Measurements from ENCODE around the gene CCL18.
"Not testable (repeated sequence)": the region's sequence is repeated elsewhere in the genome, so short reads cannot be mapped to it uniquely, and the experiment has no call there.

DNA sequence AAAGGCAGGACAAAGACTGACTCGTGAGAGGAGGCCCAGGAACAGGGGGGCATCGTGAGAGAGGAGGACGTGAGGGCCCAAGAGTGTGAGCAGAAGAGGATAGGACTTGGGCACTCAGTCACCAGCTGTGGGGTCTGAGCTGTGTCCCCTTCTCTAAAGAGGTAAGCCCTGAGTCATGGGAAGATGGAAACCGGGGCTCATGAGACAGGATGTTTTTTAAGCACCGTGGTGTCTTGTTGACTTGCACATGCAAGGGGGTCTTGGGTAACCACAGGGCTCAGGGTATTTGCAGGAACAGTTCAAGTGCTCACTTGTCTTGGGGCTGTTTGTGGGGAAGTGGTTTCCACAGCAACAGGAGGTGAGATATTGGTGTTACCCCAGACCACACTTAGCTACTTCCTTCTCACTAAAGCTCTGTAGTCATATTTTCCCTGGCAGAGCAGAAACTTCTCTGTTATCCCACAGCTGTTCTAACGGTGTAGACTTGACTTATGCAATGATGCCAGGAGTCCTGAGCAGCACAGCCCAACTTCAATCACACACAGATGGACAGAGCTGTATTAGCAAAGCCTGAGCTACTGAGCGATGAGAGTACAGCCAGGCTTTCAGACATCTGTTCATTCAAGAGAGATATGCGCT, 18.5 kb downstream of the CCL18 start:
- TF ChIP-seq, protein P1, sequence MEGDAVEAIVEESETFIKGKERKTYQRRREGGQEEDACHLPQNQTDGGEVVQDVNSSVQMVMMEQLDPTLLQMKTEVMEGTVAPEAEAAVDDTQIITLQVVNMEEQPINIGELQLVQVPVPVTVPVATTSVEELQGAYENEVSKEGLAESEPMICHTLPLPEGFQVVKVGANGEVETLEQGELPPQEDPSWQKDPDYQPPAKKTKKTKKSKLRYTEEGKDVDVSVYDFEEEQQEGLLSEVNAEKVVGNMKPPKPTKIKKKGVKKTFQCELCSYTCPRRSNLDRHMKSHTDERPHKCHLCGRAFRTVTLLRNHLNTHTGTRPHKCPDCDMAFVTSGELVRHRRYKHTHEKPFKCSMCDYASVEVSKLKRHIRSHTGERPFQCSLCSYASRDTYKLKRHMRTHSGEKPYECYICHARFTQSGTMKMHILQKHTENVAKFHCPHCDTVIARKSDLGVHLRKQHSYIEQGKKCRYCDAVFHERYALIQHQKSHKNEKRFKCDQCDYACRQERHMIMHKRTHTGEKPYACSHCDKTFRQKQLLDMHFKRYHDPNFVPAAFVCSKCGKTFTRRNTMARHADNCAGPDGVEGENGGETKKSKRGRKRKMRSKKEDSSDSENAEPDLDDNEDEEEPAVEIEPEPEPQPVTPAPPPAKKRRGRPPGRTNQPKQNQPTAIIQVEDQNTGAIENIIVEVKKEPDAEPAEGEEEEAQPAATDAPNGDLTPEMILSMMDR (conservative IDR thresholded peaks at IDR 0.05 in 1 of 2, IDR thresholded peaks at IDR 0.05 in 1 of 2; ENCODE audit: extremely low read depth in 1 of 2, insufficient read depth in 1 of 2, low read depth in 1 of 2, low read length in 2 of 2) = not testable (repeated sequence)
- TF ChIP-seq EZH2 (IDR thresholded peaks at IDR 0.05; ENCODE audit: borderline replicate concordance, low read length) = not testable (repeated sequence)

All from mammary epithelial cell (primary cell).